GM19035 (cell line): Measurements from ENCODE around the gene AGAP9.
"Not testable (repeated sequence)": the region's sequence is repeated elsewhere in the genome, so short reads cannot be mapped to it uniquely, and the experiment has no call there.

Source experiments
- ATAC-seq: cut with Tn5 transposase; IDR thresholded peaks from one replicate; pipeline ENCODE4 v1.9.1; 2021; ENCODE audit not compliant: unreplicated experiment

The AGAP9 gene

GRCh38 chr10:47458466-47459154, 64.8 kb downstream of the AGAP9 start:
- ATAC-seq = no peak

GRCh38 chr10:47457826-47458225, 65.6 kb downstream of the AGAP9 start:
- no peak for ATAC-seq

- no peak for ATAC-seq
These were observed 66.0 kb downstream of the AGAP9 start for GRCh38 chr10:47457528-47457820.

GRCh38 chr10:47456794-47457527, 66.5 kb downstream of the AGAP9 start:
- ATAC-seq = no peak

GRCh38 chr10:47456079-47456785, 67.2 kb downstream of the AGAP9 start:
- no peak for ATAC-seq

GRCh38 chr10:47455350-47456078, 67.9 kb downstream of the AGAP9 start:
- not testable (repeated sequence) for ATAC-seq

GRCh38 chr10:47454780-47455058, 68.7 kb downstream of the AGAP9 start:
- no peak for ATAC-seq

- no peak for ATAC-seq
These were observed 69.2 kb downstream of the AGAP9 start for GRCh38 chr10:47454008-47454779.

GRCh38 chr10:47453141-47454007, 70.1 kb downstream of the AGAP9 start:
- ATAC-seq = no peak

GRCh38 chr10:47452495-47453140, 70.8 kb downstream of the AGAP9 start:
- no peak for ATAC-seq

GRCh38 chr10:47451998-47452494, 71.4 kb downstream of the AGAP9 start:
- ATAC-seq = no peak
